SH-SY5Y (cell line): ENCODE measurements around the gene PLEKHG4.

Source experiments
- GATA2 ChIP-seq: IDR thresholded peaks from 2 replicates; pipeline ENCODE4 v1.6.1; 2011; ENCODE audit warnings: mild to moderate bottlenecking, low read depth, low read length
- GATA3 ChIP-seq: IDR thresholded peaks from 2 replicates; pipeline ENCODE4 v1.6.1; 2011; ENCODE audit warnings: low read depth, mild to moderate bottlenecking, low read length, moderate library complexity

The PLEKHG4 gene

GRCh38 chr16:67305216-67306071 lies 26.1 kb downstream of the PLEKHG4 start:
- TF ChIP-seq GATA3 (no peak), GATA2 (no peak)

DNA sequence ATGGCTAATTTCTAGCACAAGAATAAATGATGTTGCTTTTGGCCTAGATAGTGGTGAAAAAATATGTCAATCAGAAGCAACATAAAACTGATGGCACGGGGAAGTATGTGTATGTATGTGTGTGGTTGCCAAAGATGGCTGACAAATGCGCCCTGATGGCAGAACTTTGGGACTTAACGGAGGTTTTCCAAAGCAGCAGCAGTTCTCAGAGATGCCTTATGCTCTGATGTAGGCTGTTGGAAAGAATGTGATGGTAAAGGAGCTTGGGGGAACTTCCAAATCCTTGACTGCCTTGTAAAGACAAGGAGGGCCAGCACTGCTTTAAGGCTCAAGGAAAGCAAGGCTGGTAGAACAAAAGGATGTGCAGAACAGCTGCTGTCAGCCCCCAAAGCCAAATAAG lies 31.2 kb downstream of the PLEKHG4 start:
- no peak for TF ChIP-seq GATA2
- TF ChIP-seq GATA3: no peak

GRCh38 chr16:67311607-67312488 lies 32.5 kb downstream of the PLEKHG4 start:
- TF ChIP-seq GATA3 (no peak), GATA2 (no peak)

DNA sequence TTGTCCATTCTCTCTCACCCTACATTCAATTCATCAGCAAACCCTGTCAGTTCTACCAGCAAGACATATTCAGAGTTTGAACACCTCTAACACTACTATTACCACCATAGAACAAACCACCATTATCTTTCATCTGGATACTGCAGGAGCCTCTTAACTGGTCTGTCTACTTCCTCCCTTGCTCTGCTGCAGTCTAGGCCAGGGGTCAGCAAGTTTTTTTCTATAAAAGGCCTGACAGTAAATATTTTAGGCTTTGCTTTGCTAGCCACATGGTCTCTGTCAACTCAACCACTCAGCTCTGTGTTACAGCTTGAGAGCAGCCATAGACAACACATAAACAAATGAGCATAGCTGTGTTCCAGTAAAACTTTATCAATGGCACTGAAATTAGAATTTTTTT lies 33.4 kb downstream of the PLEKHG4 start:
- no peak for TF ChIP-seq GATA3
- no peak for TF ChIP-seq GATA2

- TF ChIP-seq GATA2 (no peak), GATA3 (no peak)
Measured at GRCh38 chr16:67317853-67318252, 38.5 kb downstream of the PLEKHG4 start.

DNA sequence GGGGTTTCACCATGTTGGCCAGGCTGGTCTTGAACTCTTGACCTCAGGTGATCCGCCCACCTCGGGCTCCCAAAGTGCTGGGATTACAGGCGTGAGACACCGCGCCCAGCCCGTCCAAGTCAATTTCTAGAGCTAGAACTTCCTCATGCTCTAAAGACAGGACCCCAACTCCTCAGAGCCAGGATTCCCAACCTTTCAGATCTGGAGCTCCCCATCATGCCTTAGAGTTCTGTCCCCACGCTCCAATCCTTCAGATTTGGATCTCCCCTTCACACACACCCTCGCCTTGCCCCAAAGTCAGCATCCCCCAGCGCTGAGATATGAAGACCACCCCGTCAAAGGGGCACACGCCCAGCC lies 46.8 kb downstream of the PLEKHG4 start:
- TF ChIP-seq GATA2 (no peak), GATA3 (no peak)

DNA sequence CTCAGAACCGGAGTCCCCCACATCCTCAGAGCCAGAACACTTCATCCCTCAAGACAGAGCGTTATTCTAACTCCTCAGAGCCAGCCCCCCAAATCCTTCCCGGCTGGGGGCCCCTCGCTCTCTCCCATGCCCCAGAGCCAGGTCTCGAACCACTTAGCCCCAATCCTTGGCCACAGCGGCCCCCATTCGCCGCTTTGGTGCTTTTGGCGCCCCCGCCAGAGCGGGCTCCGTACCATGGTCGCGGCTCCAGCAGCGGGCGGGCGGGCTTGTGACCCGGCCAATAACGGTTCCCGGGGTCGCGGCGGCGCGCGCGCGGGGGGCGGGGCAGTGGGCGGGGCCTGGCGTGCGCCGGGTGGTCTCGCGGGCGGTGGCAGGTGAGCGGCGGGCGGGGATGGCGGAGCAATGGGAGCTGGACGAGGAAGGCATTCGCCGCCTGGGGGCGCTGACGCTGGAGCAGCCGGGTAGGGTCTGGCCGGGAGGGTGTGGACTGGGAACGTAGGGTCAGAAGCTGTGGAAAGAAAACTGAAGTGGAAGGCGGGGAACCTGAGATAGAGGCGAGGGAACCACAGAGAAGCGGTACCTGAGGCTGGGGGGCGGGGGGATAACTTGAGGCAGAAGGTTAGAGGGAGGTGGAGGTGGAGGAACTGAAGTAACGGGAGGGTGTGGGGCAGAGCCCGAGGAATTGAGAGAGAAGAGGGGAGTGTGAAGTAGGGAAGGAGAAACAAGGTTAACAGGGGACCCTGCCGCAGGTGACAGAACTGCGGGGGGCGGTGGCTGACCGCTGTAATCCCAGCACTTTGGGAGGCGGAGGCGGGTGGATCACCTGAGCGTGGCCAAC lies 47.4 kb downstream of the PLEKHG4 start, which contains the start of the genes KCTD19 and LRRC36:
Gene KCTD19, minus strand, starts transcription at position 270 of the 838 bp plus-strand sequence. Its CDS starts 34 bp downstream, at position 236.
Gene LRRC36, plus strand, starts transcription at position 344 of the 838 bp plus-strand sequence. Its CDS starts 48 bp downstream, at position 392.
- TF ChIP-seq GATA3: no peak
- TF ChIP-seq GATA2: no peak

DNA sequence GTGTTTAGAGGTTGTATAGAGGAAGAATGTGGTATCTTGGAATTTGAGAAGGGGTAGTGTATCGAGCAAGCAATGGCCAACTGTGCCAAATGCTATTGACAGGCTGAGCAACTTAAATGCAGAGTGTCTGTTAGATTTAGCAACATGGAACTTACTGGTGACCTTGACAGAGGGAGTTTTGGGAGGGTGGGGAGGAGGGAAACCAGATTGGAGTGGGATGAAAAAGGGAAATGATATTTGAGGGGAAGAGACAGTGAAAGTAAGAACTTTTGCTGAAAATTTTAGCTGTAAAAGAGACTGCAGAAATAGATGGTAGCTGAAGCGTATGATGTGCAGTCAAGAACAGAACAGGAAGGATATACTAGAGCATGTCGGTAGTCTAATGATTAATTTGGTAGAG lies 48.4 kb downstream of the PLEKHG4 start:
- no peak for TF ChIP-seq GATA2
- TF ChIP-seq GATA3: no peak

GRCh38 chr16:67329901-67330300 lies 50.6 kb downstream of the PLEKHG4 start:
- TF ChIP-seq GATA2: no peak
- TF ChIP-seq GATA3: no peak

DNA sequence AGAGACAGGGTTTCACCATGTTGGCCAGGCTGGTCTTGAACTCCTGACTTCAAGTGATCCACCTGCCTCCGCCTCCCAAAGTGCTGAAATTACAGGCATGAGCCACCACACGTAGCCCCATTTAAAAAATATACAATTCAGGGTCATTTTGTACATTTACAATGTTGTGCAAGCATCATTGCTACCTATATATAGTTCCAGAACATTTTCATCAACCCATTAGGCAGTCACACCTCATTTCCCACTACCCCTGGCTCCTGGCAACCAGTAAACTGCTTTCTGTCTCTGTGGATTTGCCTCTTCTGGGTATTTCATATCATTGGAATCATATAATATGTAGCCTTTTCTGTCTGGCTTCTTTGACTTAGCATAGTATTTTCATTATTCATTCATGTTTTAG lies 54.0 kb downstream of the PLEKHG4 start:
- TF ChIP-seq GATA2 (no peak), GATA3 (no peak)

- no peak for TF ChIP-seq GATA3
- no peak for TF ChIP-seq GATA2
Measured at GRCh38 chr16:67336116-67336515, 56.8 kb downstream of the PLEKHG4 start.

- TF ChIP-seq GATA3: no peak
- no peak for TF ChIP-seq GATA2
Measured at GRCh38 chr16:67336648-67337047, 57.3 kb downstream of the PLEKHG4 start.
